ENCODE measurements around the gene BMS1. TPM values are rescaled to one million over a fixed set of nuclear protein-coding genes. Genes with fewer than 3 reads are reported as not detected.

The BMS1 gene
- polyA plus RNA-seq, 1 of the 3 experiments (the other 2 are of a cell fraction): 4.9 TPM

GRCh38 chr10:42801135-42801534, 18.5 kb downstream of the BMS1 start:
- no peaks in the 10 kb centered on the region for H3K9me2 ChIP-seq
- TF ChIP-seq FOXJ3 (CRISPR knock-in tag; IDR thresholded peaks at IDR 0.05) (no peak), FOSL2 (IDR thresholded peaks at IDR 0.05; ENCODE audit: borderline replicate concordance, low read depth) (no peak), MEF2A (IDR thresholded peaks at IDR 0.05; ENCODE audit: borderline replicate concordance, low read depth) (no peak), CHD2 (IDR thresholded peaks at IDR 0.05; ENCODE audit: low read length, partially characterized antibody) (no peak), POLR2AphosphoS5 (IDR thresholded peaks at IDR 0.05; ENCODE audit: low read depth, low read length) (no peak)
- peaks cover 9% of the 10 kb centered on the region; the same call in 1 of the 2 replicates for H3K79me2 ChIP-seq (ENCODE audit: insufficient read depth)
- no peaks in the 10 kb centered on the region for H3K4me1 ChIP-seq (ENCODE audit: control insufficient read depth in 1 of 2, insufficient read depth in 2 of 2, low read depth in 1 of 2, low read length in 1 of 2)
- H3K9me3 ChIP-seq: no peaks in the 10 kb centered on the region
- H3K4me2 ChIP-seq: no peak overlapping the region
- no peak overlapping the region for H3K27ac ChIP-seq (ENCODE audit: low read depth in 2 of 2, low read length in 1 of 2)
- H3K36me3 ChIP-seq (replicated peaks in 1 of 2; ENCODE audit: control insufficient read depth in 1 of 2, insufficient read depth in 2 of 2, low read length in 1 of 2): peaks cover 86% of the 10 kb centered on the region in 2 experiments
- H3F3A ChIP-seq (replicated peaks; ENCODE audit: insufficient read depth): peaks cover 5% of the 10 kb centered on the region
- H4K20me1 ChIP-seq (ENCODE audit: insufficient read depth): no peaks in the 10 kb centered on the region
- DNase-seq: no peak
- H3K27me3 ChIP-seq (ENCODE audit: insufficient read depth): no peaks in the 10 kb centered on the region
- no peak overlapping the region for H3K4me3 ChIP-seq (ENCODE audit: low read depth in 2 of 2, low read length in 1 of 2)
- POLR2A ChIA-PET: no interaction called here
- H2AFZ ChIP-seq (ENCODE audit: low read depth): no peak overlapping the region
- CTCF ChIA-PET: interaction anchor here (0.9 kb wide), 1 partner anchor 10 kb away, joined by 4 read pairs; no protein-coding TSS in a partner anchor
- no peak overlapping the region for H3K9ac ChIP-seq

- no peaks in the 10 kb centered on the region for H3K9me3 ChIP-seq
- H3K4me2 ChIP-seq: no peak overlapping the region
- no peaks in the 10 kb centered on the region for H3K27me3 ChIP-seq (ENCODE audit: insufficient read depth)
- peaks cover 71 to 82% of the 10 kb centered on the region in 2 experiments for H3K36me3 ChIP-seq (replicated peaks in 1 of 2; ENCODE audit: control insufficient read depth in 1 of 2, insufficient read depth in 2 of 2, low read length in 1 of 2)
- H3K9me2 ChIP-seq: no peaks in the 10 kb centered on the region
- ChIA-PET CTCF (no interaction called here), POLR2A (no interaction called here)
- H3K4me3 ChIP-seq (ENCODE audit: low read depth in 2 of 2, low read length in 1 of 2): no peak overlapping the region
- H2AFZ ChIP-seq (ENCODE audit: low read depth): no peak overlapping the region
- no peaks in the 10 kb centered on the region for H3K4me1 ChIP-seq (ENCODE audit: control insufficient read depth in 1 of 2, insufficient read depth in 2 of 2, low read depth in 1 of 2, low read length in 1 of 2)
- WGBS (ENCODE audit: low lambda C conversion rate): 97% methylated on average over 3 of the region's 3 CpGs
- no peak for TF ChIP-seq REST (IDR thresholded peaks at IDR 0.05; ENCODE audit: low read depth, low read length)
- no peak for TF ChIP-seq PBX3 (IDR thresholded peaks at IDR 0.05)
- no peak for TF ChIP-seq USF2 (IDR thresholded peaks at IDR 0.05; ENCODE audit: borderline replicate concordance, low read depth, low read length)
- peaks cover 9% of the 10 kb centered on the region; the same call in 1 of the 2 replicates for H3K79me2 ChIP-seq (ENCODE audit: insufficient read depth)
- no peak for DNase-seq
- peaks cover 5% of the 10 kb centered on the region for H3F3A ChIP-seq (replicated peaks; ENCODE audit: insufficient read depth)
- no peak overlapping the region for H3K27ac ChIP-seq (ENCODE audit: low read depth in 2 of 2, low read length in 1 of 2)
- no peaks in the 10 kb centered on the region for H4K20me1 ChIP-seq (ENCODE audit: insufficient read depth)
- H3K9ac ChIP-seq: no peak overlapping the region
Observed at GRCh38 chr10:42802876-42803275, 20.3 kb downstream of the BMS1 start.
